HepG2 (cell line): Measurements from ENCODE around the gene RHBG. TPM values are rescaled to one million over a fixed set of nuclear protein-coding genes. Genes with fewer than 3 reads are reported as not detected.

Experiments
- BORCS8-MEF2B ChIP-seq: sonication (generic); formaldehyde crosslinking; IDR thresholded peaks from 2 replicates; pipeline ENCODE4 v1.8.0; 2022; ENCODE audit warnings: mild to moderate bottlenecking, missing genetic modification reagents
- CHD4 ChIP-seq: fragments of 200-600 bp; sonication (generic); IDR thresholded peaks from 2 replicates; pipeline ENCODE4 v1.7.0; 2017; ENCODE audit warnings: mild to moderate bottlenecking, low read length, borderline replicate concordance
- DPF2 ChIP-seq: sonication (generic); formaldehyde crosslinking; IDR thresholded peaks from 2 replicates; pipeline ENCODE4 v1.4.0; 2020; ENCODE audit warnings: mild to moderate bottlenecking, low read depth, missing genetic modification reagents, borderline replicate concordance
- HNRNPL ChIP-seq: fragments of 200-400 bp; formaldehyde crosslinking; IDR thresholded peaks from 2 replicates; pipeline ENCODE4 v1.6.1; 2017; ENCODE audit warnings: mild to moderate bottlenecking, low read depth, low read length
- MED8 ChIP-seq: sonication (generic); formaldehyde crosslinking; IDR thresholded peaks from 2 replicates; pipeline ENCODE4 v1.8.1; 2023; ENCODE audit warnings: mild to moderate bottlenecking, missing genetic modification reagents; ENCODE audit not compliant: insufficient replicate concordance
- PATZ1 ChIP-seq: sonication (generic); formaldehyde crosslinking; IDR thresholded peaks from 2 replicates; pipeline ENCODE4 v1.4.0; 2020; ENCODE audit warnings: missing genetic modification reagents
- RBFOX2 ChIP-seq: fragments of 200-400 bp; formaldehyde crosslinking; IDR thresholded peaks from 2 replicates; pipeline ENCODE4 v1.6.1; 2017; ENCODE audit warnings: low read depth, mild to moderate bottlenecking, low read length
- REPIN1 ChIP-seq: sonication (generic); formaldehyde crosslinking; IDR thresholded peaks from 2 replicates; pipeline ENCODE4 v1.8.0; 2022; ENCODE audit warnings: missing genetic modification reagents, low read depth, mild to moderate bottlenecking, borderline replicate concordance
- SMAD9 ChIP-seq: sonication (generic); formaldehyde crosslinking; IDR thresholded peaks from 2 replicates; pipeline ENCODE4 v1.5.1; 2020; ENCODE audit warnings: mild to moderate bottlenecking, missing genetic modification reagents
- SP4 ChIP-seq: sonication (generic); formaldehyde crosslinking; IDR thresholded peaks from 2 replicates; pipeline ENCODE4 v1.8.1; 2023; ENCODE audit warnings: mild to moderate bottlenecking, missing genetic modification reagents
- U2AF1 ChIP-seq: fragments of 200-400 bp; formaldehyde crosslinking; optimal IDR thresholded peaks from 2 replicates; pipeline ENCODE3; 2017; ENCODE audit warnings: mild to moderate bottlenecking, low read depth, low read length
- ZNF616 ChIP-seq: sonication (generic); formaldehyde crosslinking; IDR thresholded peaks from 2 replicates; pipeline ENCODE4 v1.5.0; 2020; ENCODE audit warnings: low read depth, mild to moderate bottlenecking, missing genetic modification reagents
- ZUFSP ChIP-seq: sonication (generic); formaldehyde crosslinking; IDR thresholded peaks from 2 replicates; pipeline ENCODE4 v1.9.0; 2021; ENCODE audit warnings: missing genetic modification reagents, mild to moderate bottlenecking, borderline replicate concordance
- polyA plus RNA-seq, 8 experiments: library from polyadenylated mRNA; depleted of rRNA in 3 of 8; stranded (reverse) in 7 of 8; unstranded in 1 of 8; fragments of >200 nt; fragmentation: Illumina TruSeq in 4 of 8; extraction: Trizol in 4 of 8; gene quantifications; 2 replicates each; pipeline versions ENCODE4 v1.2.1 to v1.2.3, GENCODE V29; 2011 to 2016; ENCODE audit warnings: low read depth in 4 of 8, missing spikeins in 1 of 8, mixed read lengths in 1 of 8; ENCODE audit not compliant: insufficient read depth in 1 of 8
- total RNA-seq, 5 experiments: library from RNA; depleted of rRNA; stranded (reverse); fragments of >200 nt; fragmentation: Illumina TruSeq; extraction: Trizol; gene quantifications; 2 replicates each; pipeline ENCODE4 v1.2.3, GENCODE V29; 2016; ENCODE audit warnings: low read depth in 1 of 5

The RHBG gene
- total and polyA plus RNA-seq, 2 of the 13 experiments (the other 11 are each of a cell fraction or from before 2014, with no cell fraction given), result 61.8 to 73.5 TPM

GRCh38 chr1:156367383-156368156 is 1.4 kb upstream of the RHBG start (continued):
- TF ChIP-seq MED8 (CRISPR knock-in tag) (peak; percentile 27), HNRNPL (0 out of 2 replicates have a peak, but pooled peaks have one; percentile 36), ZNF616 (CRISPR knock-in tag) (no peak), RBFOX2 (0 out of 2 replicates have a peak, but pooled peaks have one; percentile 16), ZUFSP (CRISPR knock-in tag) (no peak), SP4 (0 out of 2 replicates have a peak, but pooled peaks have one; percentile 27), REPIN1 (0 out of 2 replicates have a peak, but pooled peaks have one; percentile 47), DPF2 (CRISPR knock-in tag) (0 out of 2 replicates have a peak, but pooled peaks have one; percentile 23), BORCS8-MEF2B (CRISPR knock-in tag) (peak; percentile 42; the same call in 1 of the 2 replicates), U2AF1 (no peak), SMAD9 (no peak), CHD4 (no peak), PATZ1 (CRISPR knock-in tag) (peak; percentile 16; the same call in 1 of the 2 replicates)
